H1 (cell line): ENCODE data around the gene GABRG3. TPM values are rescaled to one million over a fixed set of nuclear protein-coding genes. Genes with fewer than 3 reads are reported as not detected.

ENCODE experiments used
- CTCF ChIA-PET: fragments of 300-600 bp; sonication (Branson Sonifier 250); formaldehyde crosslinking; loops from one replicate; lab custom pipeline; 2021; ENCODE audit not compliant: partially characterized antibody; lab: Charles Lee
- POLR2A ChIA-PET: fragments of 300-600 bp; sonication (Branson Sonifier 250); formaldehyde crosslinking; loops from one replicate; lab custom pipeline; 2021; ENCODE audit warnings: inconsistent platforms; ENCODE audit not compliant: partially characterized antibody; lab: Charles Lee
- DNase-seq, 2 experiments: peaks; one replicate each; pipeline versions ENCODE4 v3.0.0 to v3.0.0-alpha.2; 2010 to 2022; ENCODE audit warnings: low spot score in 2 of 2, low read depth in 1 of 2, mixed read lengths in 1 of 2
- FAIRE-seq: peaks from 2 replicates; lab custom pipeline; 2011; peaks lifted over from hg19 to GRCh38; lab: Jason Lieb, UNC
- H2AFZ ChIP-seq: 2 replicates; pipeline ENCODE4 v1.8.1; 2012; ENCODE audit warnings: low read length, inconsistent platforms
- H2AK5ac ChIP-seq: 2 replicates; pipeline ENCODE4 v1.6.1; 2013; ENCODE audit warnings: low read depth, low read length
- H2BK120ac ChIP-seq: replicated peaks from 2 replicates; pipeline ENCODE3; 2013; ENCODE audit warnings: low read depth, low read length, inconsistent platforms
- H2BK12ac ChIP-seq: 2 replicates; pipeline ENCODE4 v1.6.1; 2013; ENCODE audit warnings: low read depth, low read length
- H2BK15ac ChIP-seq: 2 replicates; pipeline ENCODE4 v1.6.1; 2013; ENCODE audit warnings: low read length
- H2BK20ac ChIP-seq: 2 replicates; pipeline ENCODE4 v1.6.1; 2013; ENCODE audit warnings: low read length
- H2BK5ac ChIP-seq: 2 replicates; pipeline ENCODE4 v1.6.1; 2013; ENCODE audit warnings: low read depth, low read length
- H3K14ac ChIP-seq: 2 replicates; pipeline ENCODE4 v1.6.1; 2013; ENCODE audit warnings: inconsistent platforms; ENCODE audit not compliant: insufficient read length
- H3K18ac ChIP-seq: 2 replicates; pipeline ENCODE4 v1.6.1; 2013; ENCODE audit warnings: low read length; ENCODE audit errors: extremely low read depth
- H3K23ac ChIP-seq: 2 replicates; pipeline ENCODE4 v1.6.1; 2013; ENCODE audit warnings: inconsistent platforms; ENCODE audit not compliant: insufficient read length
- H3K23me2 ChIP-seq: 2 replicates; pipeline ENCODE4 v1.6.1; 2013; ENCODE audit warnings: low read depth, low read length
- H3K27ac ChIP-seq: 2 replicates; pipeline ENCODE4 v1.6.1; 2011; ENCODE audit warnings: low read depth, low read length, inconsistent platforms
- H3K27me3 ChIP-seq, 4 experiments: replicated peaks in 1 of 4; 1 replicate in 1 of 4; 2 replicates in 3 of 4; pipeline versions ENCODE4 v1.6.1 to v1.8.1; 2011 to 2013; ENCODE audit warnings: low read length in 3 of 4, mild to moderate bottlenecking in 3 of 4, inconsistent platforms in 2 of 4, mixed read lengths in 2 of 4, moderate library complexity in 1 of 4; ENCODE audit not compliant: control insufficient read depth in 3 of 4, insufficient read depth in 3 of 4; ENCODE audit errors: extremely low read depth in 1 of 4
- H3K36me3 ChIP-seq, 4 experiments: 2 replicates each; pipeline versions ENCODE4 v1.6.1 to v1.8.1; 2011 to 2013; ENCODE audit warnings: mild to moderate bottlenecking in 4 of 4, low read length in 3 of 4, moderate library complexity in 2 of 4, control low read depth in 1 of 4, inconsistent platforms in 1 of 4; ENCODE audit not compliant: insufficient read depth in 4 of 4, control insufficient read depth in 2 of 4
- H3K4ac ChIP-seq: replicated peaks from 2 replicates; pipeline ENCODE3; 2013; ENCODE audit warnings: low read length, low read depth, mixed read lengths, inconsistent platforms; ENCODE audit not compliant: insufficient read length
- H3K4me1 ChIP-seq, 4 experiments: replicated peaks in 1 of 4; 1 replicate in 1 of 4; 2 replicates in 3 of 4; pipeline versions ENCODE4 v1.6.1 to v1.8.1; 2011 to 2013; ENCODE audit warnings: low read length in 3 of 4, inconsistent platforms in 2 of 4, mixed read lengths in 1 of 4; ENCODE audit not compliant: insufficient read depth in 4 of 4, control insufficient read depth in 3 of 4
- H3K4me2 ChIP-seq, 2 experiments: 2 replicates each; pipeline versions ENCODE4 v1.6.1 to v1.8.1; 2011 to 2013; ENCODE audit warnings: low read depth in 2 of 2, low read length in 2 of 2, control low read depth in 1 of 2, inconsistent platforms in 1 of 2, mild to moderate bottlenecking in 1 of 2; ENCODE audit not compliant: insufficient read depth in 1 of 2
- H3K4me3 ChIP-seq, 4 experiments: fragments of 200-600, 300-600 bp in 1 of 4; sonication (generic), shearing (Covaris generic), sonication (Bioruptor Twin) in 1 of 4; 2 replicates each; pipeline versions ENCODE4 v1.5.1 to v1.8.1; 2011 to 2016; ENCODE audit warnings: low read length in 4 of 4, low read depth in 3 of 4, control low read depth in 2 of 4, inconsistent platforms in 2 of 4, mild to moderate bottlenecking in 2 of 4, mixed read lengths in 1 of 4, moderate library complexity in 1 of 4; ENCODE audit not compliant: insufficient read depth in 2 of 4; ENCODE audit errors: extremely low read depth in 1 of 4
- H3K56ac ChIP-seq: replicated peaks from 2 replicates; pipeline ENCODE3; 2013; ENCODE audit warnings: low read depth, mild to moderate bottlenecking, mixed read lengths, low read length, inconsistent platforms; ENCODE audit not compliant: insufficient read length
- H3K79me1 ChIP-seq: 2 replicates; pipeline ENCODE4 v1.6.1; 2013; ENCODE audit warnings: low read depth, low read length, control low read depth
- H3K79me2 ChIP-seq, 2 experiments: 2 replicates each; pipeline versions ENCODE4 v1.6.1 to v1.8.1; 2012 to 2013; ENCODE audit warnings: low read length in 2 of 2, mild to moderate bottlenecking in 2 of 2, inconsistent platforms in 1 of 2; ENCODE audit not compliant: insufficient read depth in 2 of 2, control insufficient read depth in 1 of 2
- H3K9ac ChIP-seq, 4 experiments: replicated peaks in 1 of 4; 1 replicate in 1 of 4; 2 replicates in 3 of 4; pipeline versions ENCODE4 v1.6.1 to v1.8.1; 2011 to 2013; ENCODE audit warnings: low read depth in 3 of 4, low read length in 3 of 4, control low read depth in 2 of 4, mild to moderate bottlenecking in 2 of 4, moderate library complexity in 2 of 4, inconsistent platforms in 1 of 4; ENCODE audit errors: extremely low read depth in 1 of 4
- H3K9me3 ChIP-seq, 2 experiments: 2 replicates each; pipeline versions ENCODE4 v1.6.1 to v1.8.1; 2012 to 2013; ENCODE audit warnings: mild to moderate bottlenecking in 2 of 2, moderate library complexity in 2 of 2, control low read depth in 1 of 2, inconsistent platforms in 1 of 2, low read depth in 1 of 2, low read length in 1 of 2, mixed read lengths in 1 of 2; ENCODE audit not compliant: insufficient read depth in 2 of 2
- H4K20me1 ChIP-seq, 2 experiments: replicated peaks in 1 of 2; 2 replicates each; pipeline versions ENCODE3 to v1.8.1; 2011 to 2013; ENCODE audit warnings: inconsistent platforms in 2 of 2, low read length in 2 of 2, mild to moderate bottlenecking in 1 of 2; ENCODE audit not compliant: insufficient read depth in 2 of 2, control insufficient read depth in 1 of 2
- H4K5ac ChIP-seq: 2 replicates; pipeline ENCODE4 v1.6.1; 2013; ENCODE audit warnings: low read length, low read depth, mixed read lengths, inconsistent platforms; ENCODE audit not compliant: insufficient read length
- H4K8ac ChIP-seq: 2 replicates; pipeline ENCODE4 v1.8.0; 2013; ENCODE audit warnings: mild to moderate bottlenecking, moderate library complexity, low read length, inconsistent platforms; ENCODE audit not compliant: insufficient read depth; ENCODE audit errors: extremely low read depth
- H4K91ac ChIP-seq: replicated peaks from 2 replicates; pipeline ENCODE3; 2013; ENCODE audit warnings: low read length, mixed read lengths, inconsistent platforms; ENCODE audit not compliant: insufficient read length
- BRCA1 ChIP-seq: IDR thresholded peaks from 2 replicates; pipeline ENCODE4 v1.6.1; 2012; ENCODE audit warnings: low read depth, low read length, improper control_type of control experiment
- CBX5 ChIP-seq: fragments of 300-800, 300-1000 bp; sonication (generic); IDR thresholded peaks from 2 replicates; pipeline ENCODE4 v1.7.1; 2016; ENCODE audit warnings: antibody characterized with exemption, low read length, low read depth
- JUN ChIP-seq: IDR thresholded peaks from 2 replicates; pipeline ENCODE4 v1.6.1; 2011; ENCODE audit warnings: low read depth, mild to moderate bottlenecking, improper control_type of control experiment, low read length
- MAFK ChIP-seq: IDR thresholded peaks from 2 replicates; pipeline ENCODE4 v1.6.1; 2012; ENCODE audit warnings: low read depth, mild to moderate bottlenecking, improper control_type of control experiment, low read length
- SIN3A ChIP-seq, 2 experiments: IDR thresholded peaks in 1 of 2; conservative IDR thresholded peaks in 1 of 2; 2 replicates each; pipeline ENCODE4 v1.6.1; 2011 to 2012; ENCODE audit warnings: low read length in 2 of 2, improper control_type of control experiment in 1 of 2, low read depth in 1 of 2, mild to moderate bottlenecking in 1 of 2
- WGBS, 2 experiments: shearing (Covaris generic) in 1 of 2; methylation state at CpG; one replicate each; pipeline versions ENCODE4 v1.1.6 to v1.1.7; 2013 to 2015; ENCODE audit warnings: low lambda C conversion rate in 2 of 2, mixed read lengths in 2 of 2, inconsistent platforms in 1 of 2, low coverage in 1 of 2, missing lambda C conversion rate in 1 of 2; ENCODE audit not compliant: insufficient replicate concordance in 2 of 2, insufficient coverage in 1 of 2, insufficient read length in 1 of 2; ENCODE audit errors: extremely low coverage in 1 of 2, missing lambda C conversion rate in 1 of 2; 5-methylcytosine and 5-hydroxymethylcytosine counted together
- polyA plus RNA-seq, 7 experiments: library from polyadenylated mRNA; depleted of rRNA in 3 of 7; stranded (reverse) in 5 of 7; unstranded in 2 of 7; fragments of >200 nt in 5 of 7; fragments of 200-250 nt in 2 of 7; gene quantifications; 1 replicate in 5 of 7; 2 replicates in 1 of 7; 4 replicates in 1 of 7; pipeline versions ENCODE4 v1.2.1 to v1.2.3, GENCODE V29; 2011 to 2013; ENCODE audit warnings: missing spikeins in 2 of 7, mixed read lengths in 2 of 7
- total RNA-seq: library from RNA; stranded (reverse); fragmentation: NEBNext Ultra II Directional; extraction: Animal tissue kit (Norgen Biotek cat#: 25700); gene quantifications from 2 replicates; pipeline ENCODE4 v1.2.1, GENCODE V29; 2021

GABRG3 gene
- total and polyA plus RNA-seq, 2 of the 8 experiments (the other 6 are each of a cell fraction or from before 2014, with no cell fraction given): 0.17 to 0.80 TPM

DNA sequence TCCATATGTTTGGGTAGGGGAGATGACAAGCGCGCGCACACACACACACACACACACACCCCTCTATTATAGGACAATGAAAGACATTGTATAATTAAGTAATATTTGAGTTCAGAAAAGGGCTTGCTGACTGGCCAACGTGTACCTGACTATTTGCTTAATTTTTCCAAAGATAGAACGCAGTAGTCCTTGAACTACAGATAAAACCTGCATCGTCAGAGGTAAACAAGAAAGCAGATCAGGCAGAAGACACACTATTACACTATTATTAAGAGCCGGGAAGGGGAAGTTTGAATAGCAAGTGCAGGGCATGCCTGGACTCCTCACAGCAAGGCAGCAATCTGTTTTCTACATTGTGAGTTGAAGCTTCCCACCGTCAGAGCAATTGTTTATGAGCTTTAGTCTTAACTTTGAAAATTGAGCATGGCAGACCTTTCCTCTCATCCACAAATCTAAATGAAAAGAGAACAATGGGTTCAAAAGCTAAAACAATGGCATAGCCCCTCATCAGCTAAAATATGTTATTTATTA lies 427.7 kb downstream of the GABRG3 start:
- no peak overlapping the region for H4K5ac ChIP-seq
- POLR2A ChIA-PET: no interaction called here
- H3K79me1 ChIP-seq: no peaks in the 10 kb centered on the region
- H3K18ac ChIP-seq: no peak overlapping the region
- H2BK20ac ChIP-seq: no peak overlapping the region
- H2BK5ac ChIP-seq: no peak overlapping the region
- no peak overlapping the region for H2BK15ac ChIP-seq
- H3K9ac ChIP-seq: no peak overlapping the region
- no peak overlapping the region for H2AK5ac ChIP-seq
- no peaks in the 10 kb centered on the region for H3K36me3 ChIP-seq
- no peaks in the 10 kb centered on the region for H4K20me1 ChIP-seq
- peaks cover 2 to 6% (median 4%) of the 10 kb centered on the region in 4 experiments; a peak in 5 of 7 replicates for H3K4me1 ChIP-seq
- no peaks in the 10 kb centered on the region for H3K9me3 ChIP-seq
- H3K14ac ChIP-seq: no peak overlapping the region
- H4K8ac ChIP-seq: no peak overlapping the region
- H4K91ac ChIP-seq: no peak overlapping the region
- no peaks in the 10 kb centered on the region for H3K27me3 ChIP-seq
- H2BK120ac ChIP-seq: peak overlapping the region; percentile 28
- FAIRE-seq: no peak
- H3K4ac ChIP-seq: no peak overlapping the region
- H2AFZ ChIP-seq: peak overlapping the region; percentile 42; the same call in 1 of the 2 replicates
- H3K23ac ChIP-seq: no peak overlapping the region
- peak overlapping the region in 1 of 4 experiments; percentile 13; a peak in 1 of 8 replicates for H3K4me3 ChIP-seq
- H2BK12ac ChIP-seq: no peak overlapping the region
- TF ChIP-seq BRCA1 (no peak), JUN (no peak), MAFK (no peak), SIN3A (conservative IDR thresholded peaks at IDR 0.05 in 1 of 2, IDR thresholded peaks at IDR 0.05 in 1 of 2; ENCODE audit: low read depth in 1 of 2, low read length in 2 of 2) (no peak), CBX5 (no peak)
- no peak for DNase-seq
- H3K27ac ChIP-seq: no peak overlapping the region
- H3K4me2 ChIP-seq: peak overlapping the region; percentile 17 to 32; a peak in 1 of 4 replicates
- CTCF ChIA-PET: no interaction called here
- WGBS, 2 experiments: 77% methylated on average over 8 of the region's 8 CpGs; no CpG with 5 or more reads in 1 of the 2 experiments
- no peaks in the 10 kb centered on the region for H3K79me2 ChIP-seq
- H3K23me2 ChIP-seq: peaks cover 1% of the 10 kb centered on the region; the same call in 1 of the 2 replicates
- no peak overlapping the region for H3K56ac ChIP-seq
